Cardiac muscle cell (in vitro differentiated cells and primary cell): ENCODE results near the gene NFATC1. TPM values are rescaled to one million over a fixed set of nuclear protein-coding genes. Genes with fewer than 3 reads are reported as not detected.
"Not testable (repeated sequence)": the region's sequence is repeated elsewhere in the genome, so short reads cannot be mapped to it uniquely, and the experiment has no call there.

Experiments used
- DNase-seq, 2 donors: peaks; one replicate each; pipeline versions ENCODE4 v3.0.0 to v3.0.0-alpha.2; 2010 to 2017; ENCODE audit warnings: low read depth in 1 of 2, low spot score in 1 of 2
- H3K27ac ChIP-seq: fragments of 200-600 bp; sonication (generic); 2 replicates; pipeline ENCODE4 v1.5.1; 2016
- H3K27me3 ChIP-seq: fragments of 200-600 bp; sonication (generic); 2 replicates; pipeline ENCODE4 v1.6.0; 2016; ENCODE audit warnings: control low read depth
- H3K36me3 ChIP-seq: fragments of 200-600 bp; sonication (generic); 2 replicates; pipeline ENCODE4 v1.5.1; 2016; ENCODE audit warnings: control low read depth
- H3K4me1 ChIP-seq: fragments of 200-600 bp; sonication (generic); 2 replicates; pipeline ENCODE4 v1.8.1; 2017; ENCODE audit warnings: low read depth, mild to moderate bottlenecking, mixed run types
- H3K4me3 ChIP-seq: fragments of 200-600 bp; sonication (generic); 2 replicates; pipeline ENCODE4 v1.5.1; 2016; ENCODE audit warnings: mild to moderate bottlenecking
- H3K9me3 ChIP-seq: fragments of 200-600 bp; sonication (generic); 2 replicates; pipeline ENCODE4 v1.5.1; 2017; ENCODE audit warnings: low read depth, mild to moderate bottlenecking, control low read depth
- polyA plus RNA-seq: library from polyadenylated mRNA; unstranded; fragments of >200 nt; fragmentation: Nextera tagmentation; extraction: Ambion mirVana; gene quantifications from 2 replicates; pipeline ENCODE4 v1.2.1, GENCODE V29; 2016
- total RNA-seq: library from RNA; depleted of rRNA; stranded (reverse); fragments of >200 nt; gene quantifications from 2 replicates; pipeline ENCODE4 v1.2.3, GENCODE V29; 2016
- TF ChIP-seq, protein P1 (sequence below): IDR thresholded peaks from 2 replicates; pipeline ENCODE4 v1.5.1; 2012; ENCODE audit warnings: low read depth, mild to moderate bottlenecking, low read length

The NFATC1 gene
- total and polyA plus RNA-seq, 2 experiments from 2014 or later, result 10.8 to 11.7 TPM

DNA sequence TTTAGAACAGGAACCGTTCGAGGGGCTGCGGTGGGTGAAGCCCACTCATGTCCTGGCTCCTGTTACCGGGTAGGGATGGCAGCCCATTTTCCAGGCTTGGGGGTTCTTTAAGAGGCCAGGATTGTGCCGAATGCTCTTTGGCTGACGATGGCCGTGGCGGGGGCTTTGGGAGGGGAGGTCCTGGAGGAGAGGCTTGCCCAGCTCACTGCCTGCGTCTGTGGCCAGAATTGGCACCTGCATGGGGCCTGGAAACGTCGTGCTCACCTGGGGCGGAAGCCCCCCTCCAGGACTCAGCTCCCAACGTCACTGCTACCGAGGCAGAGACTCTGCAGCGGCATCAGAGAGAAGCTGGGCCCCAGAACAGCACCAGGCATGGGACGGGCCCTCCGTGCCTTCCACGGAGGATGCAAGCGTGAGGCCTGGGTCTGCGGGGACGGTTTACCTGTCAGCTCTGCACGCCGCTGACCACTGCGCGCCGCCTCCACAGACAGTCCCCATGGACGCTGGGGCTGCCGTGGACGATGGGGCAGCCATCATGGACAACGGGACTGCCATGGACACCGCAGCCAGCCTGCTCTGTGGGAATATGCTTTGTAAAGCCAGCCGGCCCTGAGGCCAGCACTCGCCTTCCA, 82.9 kb downstream of the NFATC1 start:
- no peaks in the 10 kb centered on the region for H3K4me1 ChIP-seq
- no peaks in the 10 kb centered on the region for H3K27me3 ChIP-seq
- no peak for DNase-seq
- no peak overlapping the region for H3K27ac ChIP-seq
- H3K36me3 ChIP-seq, result no peaks in the 10 kb centered on the region
- no peaks in the 10 kb centered on the region for H3K9me3 ChIP-seq
- TF ChIP-seq, protein P1, sequence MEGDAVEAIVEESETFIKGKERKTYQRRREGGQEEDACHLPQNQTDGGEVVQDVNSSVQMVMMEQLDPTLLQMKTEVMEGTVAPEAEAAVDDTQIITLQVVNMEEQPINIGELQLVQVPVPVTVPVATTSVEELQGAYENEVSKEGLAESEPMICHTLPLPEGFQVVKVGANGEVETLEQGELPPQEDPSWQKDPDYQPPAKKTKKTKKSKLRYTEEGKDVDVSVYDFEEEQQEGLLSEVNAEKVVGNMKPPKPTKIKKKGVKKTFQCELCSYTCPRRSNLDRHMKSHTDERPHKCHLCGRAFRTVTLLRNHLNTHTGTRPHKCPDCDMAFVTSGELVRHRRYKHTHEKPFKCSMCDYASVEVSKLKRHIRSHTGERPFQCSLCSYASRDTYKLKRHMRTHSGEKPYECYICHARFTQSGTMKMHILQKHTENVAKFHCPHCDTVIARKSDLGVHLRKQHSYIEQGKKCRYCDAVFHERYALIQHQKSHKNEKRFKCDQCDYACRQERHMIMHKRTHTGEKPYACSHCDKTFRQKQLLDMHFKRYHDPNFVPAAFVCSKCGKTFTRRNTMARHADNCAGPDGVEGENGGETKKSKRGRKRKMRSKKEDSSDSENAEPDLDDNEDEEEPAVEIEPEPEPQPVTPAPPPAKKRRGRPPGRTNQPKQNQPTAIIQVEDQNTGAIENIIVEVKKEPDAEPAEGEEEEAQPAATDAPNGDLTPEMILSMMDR, result no peak
- no peak overlapping the region for H3K4me3 ChIP-seq

DNA sequence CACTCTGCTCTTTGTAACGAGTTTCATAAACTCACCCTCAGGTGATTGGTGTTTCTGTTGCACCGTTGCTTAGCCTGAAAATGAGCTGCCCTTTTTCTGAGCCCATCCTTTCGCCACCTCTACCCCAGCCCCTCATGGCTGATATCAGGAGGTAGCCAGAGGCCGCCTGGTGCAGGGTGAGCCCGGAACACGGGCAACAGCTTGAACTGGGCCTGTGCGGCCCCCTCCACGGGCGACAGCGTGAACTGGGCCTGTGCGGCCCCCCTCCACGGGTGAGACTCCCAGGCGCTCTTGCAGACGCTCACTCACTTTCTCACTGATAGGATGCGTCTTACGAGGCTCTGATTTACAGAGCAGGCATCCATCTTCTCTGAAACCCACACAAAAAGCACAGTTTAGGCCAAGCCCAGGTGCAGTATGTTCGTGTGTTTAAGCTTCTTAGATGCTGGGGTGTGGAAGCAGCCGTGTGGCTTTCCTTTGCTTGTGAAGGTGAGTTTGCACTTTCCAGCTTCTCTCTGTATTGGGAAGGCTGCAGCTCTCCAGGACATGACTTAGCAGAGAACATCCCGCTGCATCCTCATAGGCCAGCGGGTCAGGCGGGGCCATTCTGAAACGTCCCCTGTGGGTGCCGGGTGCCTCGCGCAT, 83.5 kb downstream of the NFATC1 start:
- H3K4me3 ChIP-seq, result no peak overlapping the region
- TF ChIP-seq, protein P1, result no peak

DNA sequence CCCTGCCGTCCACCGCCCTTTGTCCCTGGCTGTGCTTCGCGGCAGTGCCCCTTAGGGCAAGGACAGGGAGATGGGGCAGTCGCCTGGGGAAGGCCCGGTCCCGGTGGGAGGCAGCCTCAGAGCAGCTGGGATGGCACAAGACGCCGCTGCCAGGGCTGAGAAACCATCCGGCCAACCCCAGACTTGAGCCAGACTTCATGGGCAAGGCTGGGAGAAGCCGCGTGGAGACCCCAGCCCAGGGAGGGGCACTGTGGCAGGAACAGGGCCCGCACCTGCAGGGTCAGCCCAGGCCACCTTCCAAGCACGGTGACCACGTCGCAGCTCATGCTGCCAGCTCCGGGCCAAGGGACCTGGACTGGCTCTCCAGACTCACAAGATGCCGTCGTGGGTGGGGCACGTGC, 84.0 kb downstream of the NFATC1 start:
- no peaks in the 10 kb centered on the region for H3K27me3 ChIP-seq
- no peak for DNase-seq
- H3K9me3 ChIP-seq, result no peaks in the 10 kb centered on the region
- H3K4me1 ChIP-seq, result no peaks in the 10 kb centered on the region
- no peak overlapping the region for H3K27ac ChIP-seq
- no peak overlapping the region for H3K4me3 ChIP-seq
- TF ChIP-seq, protein P1, result no peak
- no peaks in the 10 kb centered on the region for H3K36me3 ChIP-seq

More for the DNA sequence above, 83.5 kb downstream of the NFATC1 start:
- Histone ChIP-seq H3K4me1 (no peaks in the 10 kb centered on the region), H3K27ac (no peak overlapping the region), H3K27me3 (no peaks in the 10 kb centered on the region), H3K9me3 (no peaks in the 10 kb centered on the region), H3K36me3 (no peaks in the 10 kb centered on the region)
- no peak for DNase-seq

DNA sequence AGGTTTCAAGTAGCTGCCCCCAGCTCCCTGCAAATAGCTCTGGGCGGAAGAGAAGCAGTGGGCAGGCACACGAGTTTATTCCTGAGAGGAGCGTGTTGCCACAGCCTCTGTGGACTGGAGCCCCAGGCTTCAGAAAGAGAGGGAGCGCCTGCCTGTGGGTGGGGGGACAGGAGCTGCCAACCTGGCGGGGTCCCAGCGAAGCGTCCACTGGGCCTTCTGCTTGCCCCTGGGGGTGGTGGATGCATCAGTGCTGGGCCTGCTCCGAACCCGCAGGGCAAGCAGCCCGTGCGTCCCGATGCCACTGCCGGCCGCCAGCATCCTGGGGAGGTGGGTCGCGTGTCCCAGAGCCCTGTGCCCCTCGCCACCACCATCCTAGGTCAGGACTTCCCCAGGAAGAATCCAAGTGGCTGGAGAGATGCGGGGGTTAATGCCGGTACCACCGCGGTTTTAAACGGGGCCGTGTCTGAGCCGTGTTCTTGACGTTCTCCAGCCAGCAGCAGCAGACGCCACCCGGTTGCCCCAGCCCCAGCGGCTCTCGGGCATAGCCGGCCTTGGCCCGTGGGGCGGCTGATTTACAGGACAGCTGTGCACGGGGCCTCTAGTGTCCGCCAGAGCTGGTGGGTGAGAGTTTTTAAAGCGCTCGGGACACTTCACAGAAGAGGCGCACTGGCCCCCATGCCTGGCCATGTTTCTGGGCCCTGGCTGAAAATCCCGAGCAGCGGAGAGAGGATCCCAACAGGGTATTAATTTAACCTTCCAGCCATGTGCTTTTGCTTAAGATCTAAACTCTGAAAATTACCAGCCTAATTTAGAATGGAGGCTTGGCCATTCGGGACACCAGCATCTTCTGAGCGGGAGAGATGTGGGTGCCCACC, 84.7 kb downstream of the NFATC1 start:
- no peak for DNase-seq
- Histone ChIP-seq H3K4me3 (no peak overlapping the region), H3K27me3 (no peaks in the 10 kb centered on the region), H3K4me1 (no peaks in the 10 kb centered on the region), H3K9me3 (no peaks in the 10 kb centered on the region), H3K27ac (no peak overlapping the region), H3K36me3 (no peaks in the 10 kb centered on the region)
- TF ChIP-seq, protein P1, result no peak

DNA sequence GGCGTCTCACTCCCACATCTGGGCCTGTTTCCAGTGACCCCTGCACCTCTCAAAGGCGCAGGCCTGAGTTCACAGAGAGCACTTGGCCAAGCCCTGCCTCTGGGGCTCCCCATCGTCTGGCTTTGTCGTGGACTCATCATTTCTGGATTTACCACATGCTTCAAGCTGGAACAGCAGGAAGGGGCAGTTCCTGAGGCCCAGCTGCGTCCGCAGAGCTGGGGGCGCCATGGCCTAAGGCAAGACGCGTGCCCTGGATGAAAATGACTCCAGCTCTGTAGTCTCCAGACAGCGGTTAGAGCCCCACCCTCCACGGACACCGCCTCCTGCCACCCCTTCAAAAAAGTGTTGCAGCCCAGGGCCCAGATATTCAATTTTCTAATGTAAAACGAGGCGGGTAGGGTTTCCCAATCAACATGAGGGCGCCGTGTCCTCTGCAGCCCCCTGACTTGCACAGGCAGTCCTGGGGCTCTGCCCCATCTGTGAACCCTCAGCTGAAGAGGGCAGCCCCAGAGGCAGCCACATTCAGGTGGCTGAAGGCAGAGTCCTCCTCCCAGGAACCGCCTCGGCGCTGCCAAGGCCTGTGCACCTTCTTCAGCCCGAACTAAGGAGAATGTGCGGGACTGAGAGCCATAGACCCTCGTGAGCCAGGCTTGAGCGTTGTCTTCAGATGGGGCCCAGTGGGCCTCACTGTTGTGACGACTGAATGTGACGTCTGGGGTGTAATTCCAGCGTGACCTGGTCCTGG, 85.5 kb downstream of the NFATC1 start:
- Histone ChIP-seq H3K27me3 (no peaks in the 10 kb centered on the region), H3K4me3 (no peak overlapping the region), H3K4me1 (no peaks in the 10 kb centered on the region), H3K9me3 (no peaks in the 10 kb centered on the region), H3K36me3 (no peaks in the 10 kb centered on the region), H3K27ac (no peak overlapping the region)
- DNase-seq, result no peak
- TF ChIP-seq, protein P1, result no peak

DNA sequence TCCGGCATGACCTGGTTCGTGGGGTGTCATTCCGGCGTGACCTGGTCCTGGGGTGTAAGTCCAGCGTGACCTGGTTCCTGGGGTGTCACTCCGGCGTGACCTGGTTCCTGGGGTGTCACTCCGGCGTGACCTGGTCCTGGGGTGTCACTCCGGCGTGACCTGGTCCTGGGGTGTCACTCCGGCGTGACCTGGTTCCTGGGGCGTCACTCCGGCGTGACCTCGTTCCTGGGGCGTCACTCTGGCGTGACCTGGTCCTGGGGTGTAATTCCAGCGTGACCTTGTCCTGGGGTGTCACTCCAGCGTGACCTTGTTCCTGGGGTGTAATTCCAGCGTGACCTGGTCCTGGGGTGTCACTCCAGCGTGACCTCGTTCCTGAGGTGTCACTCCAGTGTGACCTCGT, 87.7 kb downstream of the NFATC1 start:
- H3K4me3 ChIP-seq, H3K9me3 ChIP-seq, H3K27ac ChIP-seq, H3K4me1 ChIP-seq, DNase-seq, H3K36me3 ChIP-seq, H3K27me3 ChIP-seq: not testable (repeated sequence)
